DMS53 (cell line): ENCODE data around the gene MMP24OS.
A peak's percentile ranks its signal among the peaks of the same experiment; 100 is the strongest.
"Not testable (repeated sequence)": the region's sequence is repeated elsewhere in the genome, so short reads cannot be mapped to it uniquely, and the experiment has no call there.

Experiments used
- DNase-seq: peaks from one replicate; lab custom pipeline; 2025; lab: John Stamatoyannopoulos, UW

MMP24OS gene

GRCh38 chr20:35275741-35276251 is 2.1 kb downstream of the MMP24OS start:
- DNase-seq, result no peak

GRCh38 chr20:35274172-35275092 is 3.5 kb downstream of the MMP24OS start:
- DNase-seq, result no peak

DNA sequence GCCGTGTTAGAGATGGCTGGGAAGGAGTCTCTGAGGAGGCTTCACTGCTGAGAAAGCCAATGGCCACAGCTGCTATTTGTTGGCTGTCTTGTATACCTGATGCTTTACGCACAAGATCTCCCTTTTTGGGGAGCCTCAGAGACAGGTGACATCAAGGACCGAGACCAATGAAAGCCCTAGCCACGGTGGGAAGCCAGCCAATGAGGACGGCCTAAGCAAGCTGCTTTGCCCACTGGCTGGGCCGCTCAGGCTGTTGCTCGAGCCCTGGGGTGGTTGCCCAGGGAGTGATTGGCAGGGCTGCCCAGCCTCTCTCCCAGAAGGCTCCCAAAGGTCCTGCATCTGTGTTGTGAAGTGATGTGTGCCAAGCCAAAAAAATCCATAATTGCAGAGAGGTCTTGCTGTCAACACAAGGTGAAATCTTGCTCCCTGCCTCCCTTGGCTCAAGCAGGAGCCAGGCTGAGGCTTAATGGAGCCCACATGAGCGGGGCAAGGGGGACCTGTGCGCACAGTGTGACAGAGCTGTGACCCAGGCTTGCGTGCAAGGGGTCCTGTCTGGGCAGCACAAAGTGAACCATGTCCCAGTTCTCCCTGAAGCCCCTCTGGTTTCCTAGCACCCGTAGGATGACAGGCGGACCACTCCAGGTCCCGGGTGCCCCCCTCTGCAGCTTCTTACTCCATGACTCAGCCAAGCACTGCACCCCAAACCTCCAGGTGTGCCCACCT is 4.3 kb downstream of the MMP24OS start:
- no peak for DNase-seq

DNA sequence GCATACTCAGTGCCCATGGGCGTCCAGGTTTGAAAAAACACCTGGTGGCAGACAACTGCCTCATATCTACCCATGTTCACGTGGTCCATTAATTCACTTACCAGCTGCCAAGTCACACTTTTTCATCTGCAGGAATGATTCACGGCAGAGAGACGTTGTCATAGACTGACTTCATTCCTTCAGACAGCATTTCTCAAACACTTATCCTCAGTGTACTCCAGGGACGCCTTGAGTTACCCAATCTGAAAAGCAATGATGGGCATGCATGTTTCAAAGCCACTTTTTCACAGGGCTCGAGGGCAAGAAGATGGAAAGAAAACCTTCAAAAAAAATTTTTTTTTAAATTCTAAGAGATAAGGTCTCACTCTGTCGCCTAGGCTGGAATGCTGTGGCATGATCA is 6.0 kb downstream of the MMP24OS start:
- no peak for DNase-seq

DNA sequence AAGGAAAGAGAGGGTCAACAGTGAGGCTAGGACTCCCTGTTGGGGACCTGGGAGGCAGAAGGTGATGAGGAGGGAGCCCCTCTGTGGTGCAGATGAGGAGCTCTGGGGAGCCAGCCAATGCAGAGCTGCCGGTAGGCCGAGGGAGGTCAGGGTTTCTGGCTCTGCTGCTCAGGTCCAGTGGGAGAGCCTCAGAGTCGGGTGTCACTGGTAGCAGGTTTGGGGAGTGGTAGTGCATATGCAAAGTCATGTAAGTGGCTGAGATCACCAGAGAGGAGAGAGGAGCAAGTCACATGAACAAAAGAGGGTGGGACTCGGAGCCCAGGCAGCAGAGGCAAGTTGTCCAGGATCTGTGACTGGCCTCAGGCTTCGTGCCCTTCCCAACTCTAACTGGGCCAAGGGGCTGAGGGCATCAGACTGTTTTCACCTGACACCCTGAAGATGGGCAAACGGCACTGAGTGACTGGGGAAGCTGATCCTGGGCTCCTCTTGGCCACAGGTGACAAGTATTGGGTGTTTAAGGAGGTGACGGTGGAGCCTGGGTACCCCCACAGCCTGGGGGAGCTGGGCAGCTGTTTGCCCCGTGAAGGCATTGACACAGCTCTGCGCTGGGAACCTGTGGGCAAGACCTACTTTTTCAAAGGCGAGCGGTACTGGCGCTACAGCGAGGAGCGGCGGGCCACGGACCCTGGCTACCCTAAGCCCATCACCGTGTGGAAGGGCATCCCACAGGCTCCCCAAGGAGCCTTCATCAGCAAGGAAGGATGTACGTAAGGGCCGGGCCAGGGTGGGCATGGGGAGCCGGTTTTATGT is 6.6 kb downstream of the MMP24OS start:
- peak; percentile 27 for DNase-seq

DNA sequence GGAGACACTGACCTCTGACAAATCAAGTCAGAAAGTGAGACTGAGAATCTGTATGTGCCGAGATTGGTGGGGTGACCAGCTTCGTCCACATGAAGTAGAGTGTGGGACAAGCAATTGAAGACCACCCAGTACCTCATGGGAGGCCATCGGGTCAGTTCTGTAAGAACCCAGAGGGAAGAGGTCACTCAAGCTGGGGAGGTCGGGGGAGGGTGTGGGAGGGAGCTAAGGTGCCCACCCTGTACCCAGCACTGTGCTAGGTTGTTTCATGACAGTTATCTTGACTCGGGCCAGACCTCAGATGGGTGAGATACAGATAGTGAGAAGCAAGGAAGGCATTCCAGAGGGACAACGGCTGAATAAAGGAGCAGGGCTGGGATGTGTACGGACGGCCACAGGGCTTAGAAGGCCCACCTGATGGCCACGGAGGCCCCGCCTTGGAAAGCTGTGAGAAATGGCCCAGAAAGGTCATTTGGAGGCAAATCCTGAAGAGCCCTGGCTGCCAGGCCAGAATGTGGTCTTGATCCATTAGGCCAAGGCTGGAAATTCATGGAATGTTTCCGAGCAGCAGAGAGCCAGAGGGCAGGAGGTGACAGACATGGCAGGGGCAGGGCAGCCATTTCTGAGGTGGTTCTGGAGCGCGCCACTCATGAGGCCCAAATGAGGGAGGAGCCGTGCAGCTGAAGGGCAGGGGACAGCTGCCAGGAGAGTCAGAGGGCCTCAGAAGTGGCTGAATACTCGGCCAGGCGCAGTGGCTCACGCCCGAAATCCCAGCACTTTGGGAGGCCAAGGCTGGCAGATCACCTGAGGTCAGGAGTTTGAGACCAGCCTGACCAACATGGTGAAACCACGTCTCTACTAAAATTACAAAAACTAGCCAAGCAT is 7.7 kb downstream of the MMP24OS start:
- no peak for DNase-seq

- peak; percentile 71 for DNase-seq
Observed at GRCh38 chr20:35269055-35269781, 8.7 kb downstream of the MMP24OS start.

DNA sequence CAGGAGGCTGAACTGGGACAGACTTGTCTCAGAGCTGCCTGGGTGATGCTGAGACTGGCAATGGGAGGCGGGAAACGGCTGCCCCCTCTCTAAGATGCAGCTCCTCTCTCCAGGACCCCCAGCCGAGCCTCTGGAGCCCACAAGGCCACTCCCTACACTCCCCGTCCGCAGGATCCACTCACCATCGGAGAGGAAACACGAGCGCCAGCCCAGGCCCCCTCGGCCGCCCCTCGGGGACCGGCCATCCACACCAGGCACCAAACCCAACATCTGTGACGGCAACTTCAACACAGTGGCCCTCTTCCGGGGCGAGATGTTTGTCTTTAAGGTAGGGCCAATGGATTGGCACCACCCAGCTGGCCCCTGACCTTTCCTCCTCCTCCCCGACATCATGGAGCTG is 10.8 kb downstream of the MMP24OS start:
- no peak for DNase-seq

- peak; percentile 27 for DNase-seq
Observed at GRCh38 chr20:35264755-35265154, 13.2 kb downstream of the MMP24OS start.

- no peak for DNase-seq
Observed at GRCh38 chr20:35263532-35264341, 14.2 kb downstream of the MMP24OS start.

GRCh38 chr20:35262731-35263531 is 15.0 kb downstream of the MMP24OS start:
- DNase-seq, result not testable (repeated sequence)

DNA sequence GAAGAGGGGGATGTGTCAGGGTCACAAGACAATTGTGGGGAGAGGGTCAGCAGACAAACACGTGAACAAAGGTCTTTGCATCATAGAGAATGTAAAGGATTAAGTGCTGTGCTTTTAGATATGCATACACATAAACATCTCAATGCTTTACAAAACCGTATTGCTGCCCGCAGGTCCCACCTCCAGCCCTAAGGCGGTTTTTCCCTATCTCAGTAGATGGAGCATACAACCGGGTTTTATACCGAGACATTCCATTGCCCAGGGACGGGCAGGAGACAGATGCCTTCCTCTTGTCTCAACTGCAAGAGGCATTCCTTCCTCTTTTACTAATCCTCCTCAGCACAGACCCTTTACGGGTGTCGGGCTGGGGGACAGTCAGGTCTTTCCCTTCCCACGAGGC is 15.6 kb downstream of the MMP24OS start:
- not testable (repeated sequence) for DNase-seq

GRCh38 chr20:35260426-35260825 is 17.5 kb downstream of the MMP24OS start:
- no peak for DNase-seq

- DNase-seq, result no peak
Observed at GRCh38 chr20:35257175-35257909, 20.6 kb downstream of the MMP24OS start.

- DNase-seq, result no peak
Observed at GRCh38 chr20:35254448-35254999, 23.4 kb downstream of the MMP24OS start.

DNA sequence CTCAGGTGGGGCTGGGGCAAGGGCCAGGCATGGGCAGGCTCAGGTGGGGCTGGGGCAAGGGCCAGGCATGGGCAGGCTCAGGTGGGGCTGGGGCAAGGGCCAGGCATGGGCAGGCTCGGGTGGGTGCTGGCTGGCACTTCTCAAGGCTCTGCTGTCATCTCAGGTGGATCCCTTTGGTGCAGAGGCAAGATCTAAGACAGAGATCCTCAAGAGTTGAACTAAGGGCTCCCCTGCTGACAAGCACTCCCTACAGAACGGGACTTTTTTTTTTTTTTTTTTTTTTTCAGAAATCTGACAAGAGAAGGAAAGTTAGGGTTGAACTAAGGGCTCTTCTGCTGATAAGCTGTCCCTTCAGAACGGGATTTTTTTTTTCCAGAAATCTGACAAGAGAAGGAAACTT is 24.9 kb downstream of the MMP24OS start:
- no peak for DNase-seq

DNA sequence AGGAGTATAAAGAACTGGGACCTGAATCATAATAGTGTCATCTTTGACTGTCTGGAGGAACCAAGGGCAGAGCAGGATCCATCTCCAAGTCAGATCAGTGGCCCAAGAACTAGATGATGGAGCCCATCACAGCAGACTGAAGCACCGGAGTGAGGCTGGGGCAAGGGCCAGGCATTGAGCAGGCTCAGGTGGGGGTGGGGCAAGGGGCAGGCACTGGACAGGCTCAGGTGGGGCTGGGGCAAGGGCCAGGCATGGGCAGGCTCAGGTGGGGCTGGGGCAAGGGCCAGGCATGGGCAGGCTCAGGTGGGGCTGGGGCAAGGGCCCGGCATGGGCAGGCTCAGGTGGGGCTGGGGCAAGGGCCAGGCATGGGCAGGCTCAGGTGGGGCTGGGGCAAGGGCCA is 25.3 kb downstream of the MMP24OS start:
- DNase-seq, result not testable (repeated sequence)

GRCh38 chr20:35252037-35252461 is 25.9 kb downstream of the MMP24OS start:
- DNase-seq, result no peak
